ENCODE results near the gene C16orf92. TPM values are rescaled to one million over a fixed set of nuclear protein-coding genes. Genes with fewer than 3 reads are reported as not detected.
"Not testable (repeated sequence)": the region's sequence is repeated elsewhere in the genome, so short reads cannot be mapped to it uniquely, and the experiment has no call there.

C16orf92 gene
- polyA plus RNA-seq, 1 donor, result not detected

- Histone ChIP-seq H3K4me1 (ENCODE audit: control insufficient read depth, insufficient read depth, low read length) (no peaks in the 10 kb centered on the region), H3K36me3 (ENCODE audit: control insufficient read depth, insufficient read depth, low read length) (no peaks in the 10 kb centered on the region), H3K4me3 (ENCODE audit: low read length) (no peak overlapping the region), H3K27me3 (ENCODE audit: control insufficient read depth, insufficient read depth, low read length) (peaks cover 69% of the 10 kb centered on the region), H3K27ac (ENCODE audit: low read length) (no peak overlapping the region), H3K9me3 (ENCODE audit: control insufficient read depth, low read depth, low read length) (no peaks in the 10 kb centered on the region)
- DNase-seq, result no peak
- WGBS (ENCODE audit: insufficient coverage, low lambda C conversion rate), result no CpG with 5 or more reads among the region's 18 CpGs
Measured at GRCh38 chr16:30028438-30029076, 5.6 kb downstream of the C16orf92 start.

- Histone ChIP-seq H3K36me3 (ENCODE audit: control insufficient read depth, insufficient read depth, low read length) (no peaks in the 10 kb centered on the region), H3K4me1 (ENCODE audit: control insufficient read depth, insufficient read depth, low read length) (no peaks in the 10 kb centered on the region), H3K27me3 (ENCODE audit: control insufficient read depth, insufficient read depth, low read length) (peaks cover 66% of the 10 kb centered on the region), H3K9me3 (ENCODE audit: control insufficient read depth, low read depth, low read length) (no peaks in the 10 kb centered on the region), H3K27ac (ENCODE audit: low read length) (no peak overlapping the region), H3K4me3 (ENCODE audit: low read length) (no peak overlapping the region)
- DNase-seq, result no peak
- 13% methylated on average over 3 of the region's 23 CpGs for WGBS (ENCODE audit: insufficient coverage, low lambda C conversion rate)
Measured at GRCh38 chr16:30030011-30030685, 7.2 kb downstream of the C16orf92 start.

- WGBS (ENCODE audit: insufficient coverage, low lambda C conversion rate), result no CpG with 5 or more reads among the region's 27 CpGs
- no peak within 1 kb of the TSS for H3K27ac ChIP-seq (ENCODE audit: low read length)
- peaks cover 70% of the 10 kb centered on the region for H3K27me3 ChIP-seq (ENCODE audit: control insufficient read depth, insufficient read depth, low read length)
- H3K9me3 ChIP-seq (ENCODE audit: control insufficient read depth, low read depth, low read length), result no peaks in the 10 kb centered on the region
- no peak for DNase-seq
- no peaks in the 10 kb centered on the region for H3K4me1 ChIP-seq (ENCODE audit: control insufficient read depth, insufficient read depth, low read length)
- no peaks in the 10 kb centered on the region for H3K36me3 ChIP-seq (ENCODE audit: control insufficient read depth, insufficient read depth, low read length)
- H3K4me3 ChIP-seq (ENCODE audit: low read length), result peak within 1 kb of the TSS; percentile 21
Measured at GRCh38 chr16:30030841-30031413, 7.9 kb downstream of the C16orf92 start, which contains the start of gene TLCD3B. Gene TLCD3B, minus strand, starts transcription at chr16:30031271. Its CDS starts 744 bp downstream, at chr16:30030527.

DNA sequence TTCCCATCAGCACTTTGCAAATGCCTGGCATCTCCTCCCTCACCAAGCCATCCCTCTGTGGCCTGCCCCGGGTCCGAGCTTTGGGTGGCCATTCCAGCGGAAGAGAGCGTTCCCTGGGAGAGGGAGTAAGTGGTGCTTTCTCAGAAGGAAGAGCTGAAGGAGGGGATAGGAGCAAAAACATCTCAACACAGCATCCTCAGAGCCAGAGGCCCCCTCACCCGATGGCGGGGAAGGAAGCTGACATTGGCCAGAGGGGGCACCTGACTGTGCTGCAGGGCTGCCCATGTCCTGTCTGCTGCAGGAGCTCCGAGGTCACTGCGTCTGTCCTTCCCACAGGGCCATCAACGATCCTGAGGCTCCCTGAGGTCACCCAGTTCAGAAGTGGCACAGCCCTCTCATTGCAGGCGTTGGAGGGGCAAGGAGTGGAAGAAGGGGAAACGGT is 8.5 kb downstream of the C16orf92 start:
- Histone ChIP-seq H3K4me1 (ENCODE audit: control insufficient read depth, insufficient read depth, low read length) (no peaks in the 10 kb centered on the region), H3K4me3 (ENCODE audit: low read length) (peak overlapping the region; percentile 21), H3K36me3 (ENCODE audit: control insufficient read depth, insufficient read depth, low read length) (no peaks in the 10 kb centered on the region), H3K27ac (ENCODE audit: low read length) (no peak overlapping the region), H3K27me3 (ENCODE audit: control insufficient read depth, insufficient read depth, low read length) (peaks cover 67% of the 10 kb centered on the region), H3K9me3 (ENCODE audit: control insufficient read depth, low read depth, low read length) (no peaks in the 10 kb centered on the region)
- WGBS (ENCODE audit: insufficient coverage, low lambda C conversion rate), result no CpG with 5 or more reads among the region's 11 CpGs
- DNase-seq, result no peak

DNA sequence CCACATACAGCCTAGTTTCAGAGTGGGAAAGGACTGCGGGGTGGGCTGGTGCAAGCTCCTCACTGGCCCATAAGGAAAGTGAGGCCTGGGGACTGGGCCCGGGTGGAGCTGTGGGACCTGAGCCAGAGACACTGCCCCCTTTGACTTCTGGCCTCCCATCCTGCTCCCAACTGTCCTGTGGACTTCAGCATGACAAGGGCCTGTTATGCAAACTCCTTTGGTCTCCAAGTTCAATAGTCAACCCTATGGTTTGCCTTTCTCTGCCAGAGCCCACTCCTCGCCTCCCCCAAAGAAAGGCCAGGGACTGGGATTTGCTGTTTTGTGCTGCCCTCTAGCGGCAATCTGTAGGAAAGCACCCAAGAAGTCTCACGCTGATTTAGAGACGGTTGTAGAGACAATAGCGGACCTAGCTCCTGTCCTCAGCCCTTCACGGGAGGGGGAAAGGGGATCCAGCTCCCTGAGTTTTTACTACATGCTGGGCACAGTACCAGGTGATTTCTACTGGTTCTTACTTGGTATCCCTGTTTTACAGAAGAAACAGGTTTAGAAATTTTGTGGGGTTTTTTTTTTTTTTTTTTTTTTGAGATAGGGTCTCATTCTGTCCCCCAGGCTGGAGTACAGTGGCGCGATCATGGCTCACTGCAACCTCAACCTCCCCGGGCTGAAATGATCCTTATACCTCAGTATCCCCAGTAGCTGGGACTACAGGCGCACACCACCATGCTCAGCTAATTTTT is 9.3 kb downstream of the C16orf92 start:
- peak; percentile 27 to 35 for DNase-seq
- peaks cover 60% of the 10 kb centered on the region for H3K27me3 ChIP-seq (ENCODE audit: control insufficient read depth, insufficient read depth, low read length)
- H3K27ac ChIP-seq (ENCODE audit: low read length), result no peak overlapping the region
- no peaks in the 10 kb centered on the region for H3K36me3 ChIP-seq (ENCODE audit: control insufficient read depth, insufficient read depth, low read length)
- H3K4me1 ChIP-seq (ENCODE audit: control insufficient read depth, insufficient read depth, low read length), result no peaks in the 10 kb centered on the region
- H3K9me3 ChIP-seq (ENCODE audit: control insufficient read depth, low read depth, low read length), result no peaks in the 10 kb centered on the region
- WGBS (ENCODE audit: insufficient coverage, low lambda C conversion rate), result no CpG with 5 or more reads among the region's 12 CpGs
- no peak overlapping the region for H3K4me3 ChIP-seq (ENCODE audit: low read length)

GRCh38 chr16:30033270-30033669 is 10.3 kb downstream of the C16orf92 start:
- no CpG with 5 or more reads among the region's 7 CpGs for WGBS (ENCODE audit: insufficient coverage, low lambda C conversion rate)
- H3K27ac ChIP-seq (ENCODE audit: low read length), result no peak overlapping the region
- H3K27me3 ChIP-seq (ENCODE audit: control insufficient read depth, insufficient read depth, low read length), result peaks cover 50% of the 10 kb centered on the region
- H3K4me1 ChIP-seq (ENCODE audit: control insufficient read depth, insufficient read depth, low read length), result no peaks in the 10 kb centered on the region
- no peaks in the 10 kb centered on the region for H3K36me3 ChIP-seq (ENCODE audit: control insufficient read depth, insufficient read depth, low read length)
- no peak overlapping the region for H3K4me3 ChIP-seq (ENCODE audit: low read length)
- no peak for DNase-seq
- no peaks in the 10 kb centered on the region for H3K9me3 ChIP-seq (ENCODE audit: control insufficient read depth, low read depth, low read length)

DNA sequence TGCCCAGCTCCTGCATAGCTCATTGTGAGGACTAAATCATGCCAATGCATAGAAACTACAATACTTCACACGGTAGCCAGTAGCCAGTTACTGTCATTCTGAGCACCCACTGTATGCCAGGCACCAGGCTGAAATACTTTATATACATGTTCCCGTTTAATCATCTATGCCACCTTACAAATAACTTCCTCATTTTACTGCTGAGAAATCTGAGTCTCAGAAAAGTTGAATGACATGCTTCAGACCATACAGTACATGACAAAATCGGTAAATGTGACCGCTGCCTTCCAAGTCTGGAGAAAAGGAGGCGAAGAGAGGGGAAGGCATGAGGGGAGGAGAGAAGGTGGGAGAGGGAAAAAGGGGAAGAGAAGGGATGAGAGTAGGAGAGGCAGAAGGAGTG is 17.2 kb downstream of the C16orf92 start:
- no peak overlapping the region for H3K4me3 ChIP-seq (ENCODE audit: low read length)
- H3K4me1 ChIP-seq (ENCODE audit: control insufficient read depth, insufficient read depth, low read length), result no peaks in the 10 kb centered on the region
- peaks cover 3% of the 10 kb centered on the region for H3K27me3 ChIP-seq (ENCODE audit: control insufficient read depth, insufficient read depth, low read length)
- no peak overlapping the region for H3K27ac ChIP-seq (ENCODE audit: low read length)
- H3K9me3 ChIP-seq (ENCODE audit: control insufficient read depth, low read depth, low read length), result no peaks in the 10 kb centered on the region
- no peaks in the 10 kb centered on the region for H3K36me3 ChIP-seq (ENCODE audit: control insufficient read depth, insufficient read depth, low read length)
- no peak for DNase-seq
- WGBS (ENCODE audit: insufficient coverage, low lambda C conversion rate), result no CpG with 5 or more reads among the region's 5 CpGs

DNA sequence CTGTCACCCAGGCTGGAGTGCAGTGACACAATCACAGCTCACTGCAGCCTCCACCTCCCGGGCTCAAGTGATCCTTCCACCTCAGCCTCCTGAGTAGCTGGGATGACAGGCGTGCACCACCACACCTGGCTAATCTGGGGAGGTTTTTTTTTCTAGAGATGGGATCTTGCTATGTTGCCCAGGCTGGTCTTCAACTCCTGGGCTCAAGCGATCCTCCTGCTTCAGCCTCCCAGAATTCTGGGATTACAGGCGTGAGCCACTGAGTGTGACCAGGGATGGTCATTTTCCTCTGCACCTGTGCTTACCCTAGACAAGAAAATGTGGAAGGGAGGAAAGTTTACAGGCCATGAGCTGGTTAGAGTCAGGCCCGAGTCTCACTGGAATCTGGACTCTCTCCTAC is 17.7 kb downstream of the C16orf92 start:
- no CpG with 5 or more reads among the region's 5 CpGs for WGBS (ENCODE audit: insufficient coverage, low lambda C conversion rate)
- not testable (repeated sequence) for H3K36me3 ChIP-seq (ENCODE audit: control insufficient read depth, insufficient read depth, low read length); H3K27me3 ChIP-seq (ENCODE audit: control insufficient read depth, insufficient read depth, low read length); H3K4me1 ChIP-seq (ENCODE audit: control insufficient read depth, insufficient read depth, low read length); DNase-seq; H3K9me3 ChIP-seq (ENCODE audit: control insufficient read depth, low read depth, low read length); H3K4me3 ChIP-seq (ENCODE audit: low read length); H3K27ac ChIP-seq (ENCODE audit: low read length)

GRCh38 chr16:30041841-30042240 is 18.8 kb downstream of the C16orf92 start:
- 46% methylated on average over 4 of the region's 5 CpGs for WGBS (ENCODE audit: insufficient coverage, low lambda C conversion rate)
- H3K36me3 ChIP-seq (ENCODE audit: control insufficient read depth, insufficient read depth, low read length), result no peaks in the 10 kb centered on the region
- H3K4me3 ChIP-seq (ENCODE audit: low read length), result no peak overlapping the region
- H3K4me1 ChIP-seq (ENCODE audit: control insufficient read depth, insufficient read depth, low read length), result no peaks in the 10 kb centered on the region
- H3K27me3 ChIP-seq (ENCODE audit: control insufficient read depth, insufficient read depth, low read length), result no peaks in the 10 kb centered on the region
- H3K9me3 ChIP-seq (ENCODE audit: control insufficient read depth, low read depth, low read length), result no peaks in the 10 kb centered on the region
- no peak for DNase-seq
- H3K27ac ChIP-seq (ENCODE audit: low read length), result no peak overlapping the region

DNA sequence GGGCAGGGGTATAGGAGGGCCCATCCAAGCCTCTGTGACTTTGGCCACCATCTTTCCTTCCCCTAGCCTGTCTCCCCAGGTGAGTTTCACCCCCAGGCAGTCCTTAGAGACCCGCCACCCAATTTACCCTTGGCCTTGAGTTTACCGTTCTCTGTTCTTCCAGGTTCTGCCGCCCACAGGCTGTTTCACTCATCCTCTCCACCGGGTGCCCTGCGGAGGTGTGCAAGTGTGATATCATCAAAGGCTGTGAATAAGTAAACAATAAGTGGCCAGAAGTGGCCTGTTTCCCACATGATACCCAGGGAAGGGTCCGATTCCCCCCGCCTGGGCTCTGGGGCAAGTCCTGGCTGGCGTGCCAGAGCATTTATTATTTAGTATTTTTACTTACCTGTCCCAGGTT is 23.2 kb downstream of the C16orf92 start:
- no peak overlapping the region for H3K27ac ChIP-seq (ENCODE audit: low read length)
- no peaks in the 10 kb centered on the region for H3K9me3 ChIP-seq (ENCODE audit: control insufficient read depth, low read depth, low read length)
- no peak for DNase-seq
- WGBS (ENCODE audit: insufficient coverage, low lambda C conversion rate), result no CpG with 5 or more reads among the region's 8 CpGs
- no peaks in the 10 kb centered on the region for H3K27me3 ChIP-seq (ENCODE audit: control insufficient read depth, insufficient read depth, low read length)
- H3K36me3 ChIP-seq (ENCODE audit: control insufficient read depth, insufficient read depth, low read length), result no peaks in the 10 kb centered on the region
- no peaks in the 10 kb centered on the region for H3K4me1 ChIP-seq (ENCODE audit: control insufficient read depth, insufficient read depth, low read length)
- H3K4me3 ChIP-seq (ENCODE audit: low read length), result no peak overlapping the region

Measured in large intestine (tissue), 3 donors.